ENCODE data around the gene CACNA1D.
"Not testable (repeated sequence)": the region's sequence is repeated elsewhere in the genome, so short reads cannot be mapped to it uniquely, and the experiment has no call there.

The CACNA1D gene

GRCh38 chr3:53657651-53658050 is 163.2 kb downstream of the CACNA1D start:
- TF ChIP-seq CTCF (conservative IDR thresholded peaks at IDR 0.05) (no peak), ZFX (IDR thresholded peaks at IDR 0.05) (no peak)

GRCh38 chr3:53658613-53659193 is 164.3 kb downstream of the CACNA1D start:
- no peak overlapping the region for H3K27ac ChIP-seq
- TF ChIP-seq ZFX (IDR thresholded peaks at IDR 0.05) (no peak), CTCF (conservative IDR thresholded peaks at IDR 0.05) (no peak)

More at GRCh38 chr3:53657651-53658050, 163.2 kb downstream of the CACNA1D start:
- H3K27ac ChIP-seq = no peak overlapping the region

GRCh38 chr3:53659996-53660395 is 165.6 kb downstream of the CACNA1D start:
- H3K27ac ChIP-seq = no peak overlapping the region
- TF ChIP-seq ZFX (IDR thresholded peaks at IDR 0.05) (no peak), CTCF (conservative IDR thresholded peaks at IDR 0.05) (no peak)

- no peak overlapping the region for H3K27ac ChIP-seq
- TF ChIP-seq CTCF (conservative IDR thresholded peaks at IDR 0.05) = no peak
- TF ChIP-seq ZFX (IDR thresholded peaks at IDR 0.05) = no peak
Measured at GRCh38 chr3:53661480-53661879, 167.1 kb downstream of the CACNA1D start.

GRCh38 chr3:53664812-53665211 is 170.4 kb downstream of the CACNA1D start:
- not testable (repeated sequence) for H3K27ac ChIP-seq

GRCh38 chr3:53665608-53666425 is 171.4 kb downstream of the CACNA1D start:
- no peak overlapping the region for H3K27ac ChIP-seq
- TF ChIP-seq ZFX (IDR thresholded peaks at IDR 0.05) = no peak
- TF ChIP-seq CTCF (conservative IDR thresholded peaks at IDR 0.05) = no peak

- TF ChIP-seq ZFX (IDR thresholded peaks at IDR 0.05) (no peak), CTCF (conservative IDR thresholded peaks at IDR 0.05) (peak; percentile 51)
- H3K27ac ChIP-seq = no peak overlapping the region
Measured at GRCh38 chr3:53668872-53669271, 174.5 kb downstream of the CACNA1D start.

Data from C4-2B (cell line).